Uterus (tissue), 2 donors: ENCODE data around the gene PICK1.

ENCODE experiments used
- CTCF ChIP-seq, 4 experiments: fragments of 200-600 bp in 2 of 4; fragments of 450-650 bp in 2 of 4; sonication (generic) in 2 of 4; IDR thresholded peaks; one replicate each; pipeline ENCODE4 v1.5.1; 2016 to 2019; ENCODE audit warnings: antibody characterized with exemption in 4 of 4, mild to moderate bottlenecking in 2 of 4, moderate library complexity in 1 of 4
- POLR2A ChIP-seq, 2 donors: fragments of 450-650 bp; IDR thresholded peaks; one replicate each; pipeline ENCODE4 v1.6.1; 2016; ENCODE audit warnings: antibody characterized with exemption in 2 of 2, mild to moderate bottlenecking in 1 of 2, moderate library complexity in 1 of 2

DNA sequence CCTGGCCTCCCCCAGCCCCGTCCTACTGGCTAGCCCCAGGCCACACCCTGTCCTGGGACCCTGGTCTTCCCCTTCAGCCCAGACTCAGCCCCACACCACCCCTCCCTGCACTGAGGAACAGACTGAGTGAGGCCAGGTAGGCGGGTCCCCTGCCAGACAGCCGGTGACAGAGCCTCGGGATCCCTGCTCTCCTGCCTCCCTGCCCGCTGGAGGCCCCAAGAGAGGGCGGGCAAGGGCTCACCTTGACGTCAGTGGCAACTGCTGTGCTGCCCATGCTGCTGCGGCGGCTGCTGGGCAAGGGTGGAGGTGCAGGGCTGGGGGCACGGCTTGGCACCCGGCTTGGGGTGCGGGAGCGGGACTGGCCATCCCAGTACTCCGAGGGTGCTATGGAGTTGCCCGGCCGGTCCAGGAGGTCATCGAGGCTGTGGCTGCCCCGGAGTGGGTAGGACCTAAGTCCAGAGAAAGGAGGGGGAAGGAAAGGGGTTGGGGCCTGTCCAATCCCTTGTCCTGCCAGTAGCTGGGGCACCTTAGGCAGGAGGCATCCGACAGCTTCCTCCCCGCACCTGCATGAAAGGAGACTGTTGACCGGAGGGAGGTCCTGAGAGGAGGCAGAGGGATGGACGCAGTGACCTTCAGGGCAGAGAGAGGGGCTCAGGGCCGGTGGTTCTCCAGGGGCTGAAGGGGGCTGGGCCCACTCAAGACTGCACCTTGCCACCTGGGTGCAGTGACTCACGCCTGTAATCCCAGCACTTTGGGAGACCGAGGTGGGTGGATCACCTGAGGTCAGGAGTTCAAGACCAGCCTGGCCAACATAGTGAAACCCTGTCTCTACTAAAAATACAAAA lies 29.0 kb downstream of the PICK1 start:
- no peak for TF ChIP-seq CTCF (IDR thresholded peaks at IDR 0.05)
- TF ChIP-seq POLR2A (IDR thresholded peaks at IDR 0.05): no peak
